Mucosa of rectum (tissue), 2 donors: ENCODE results near the gene GPD1L.
A peak's percentile ranks its signal among the peaks of the same experiment; 100 is the strongest.
"Not testable (repeated sequence)": the region's sequence is repeated elsewhere in the genome, so short reads cannot be mapped to it uniquely, and the experiment has no call there.

Experiments
- H3K27ac ChIP-seq, 2 donors: one replicate each; pipeline ENCODE4 v1.7.0; 2013; ENCODE audit warnings: inconsistent platforms in 2 of 2, low read depth in 2 of 2, low read length in 2 of 2
- H3K27me3 ChIP-seq, 2 donors: one replicate each; pipeline ENCODE4 v1.7.0; 2013; ENCODE audit warnings: low read length in 2 of 2; ENCODE audit not compliant: control insufficient read depth in 2 of 2, insufficient read depth in 2 of 2
- H3K36me3 ChIP-seq, 2 donors: one replicate each; pipeline ENCODE4 v1.7.0; 2013; ENCODE audit warnings: low read length in 2 of 2; ENCODE audit not compliant: control insufficient read depth in 2 of 2, insufficient read depth in 2 of 2
- H3K4me1 ChIP-seq, 2 donors: one replicate each; pipeline ENCODE4 v1.7.0; 2013; ENCODE audit warnings: low read length in 2 of 2, mild to moderate bottlenecking in 1 of 2; ENCODE audit not compliant: control insufficient read depth in 2 of 2, insufficient read depth in 2 of 2
- H3K4me3 ChIP-seq, 2 donors: one replicate each; pipeline ENCODE4 v1.7.0; 2013; ENCODE audit warnings: low read length in 2 of 2
- H3K9ac ChIP-seq, 2 donors: one replicate each; pipeline ENCODE4 v1.7.0; 2013; ENCODE audit warnings: low read length in 2 of 2, low read depth in 1 of 2, mild to moderate bottlenecking in 1 of 2
- H3K9me3 ChIP-seq, 2 donors: one replicate each; pipeline ENCODE4 v1.7.0; 2013; ENCODE audit warnings: low read length in 2 of 2; ENCODE audit not compliant: control insufficient read depth in 2 of 2
- donor health status: healthy.
- donor health status: Normal muscosa, but diverticular disease.

GPD1L gene

GRCh38 chr3:32106132-32106928 is at the start of gene GPD1L:
Gene GPD1L (plus strand): TSS chr3:32106620. CDS start chr3:32106712, 92 bp downstream.
- H3K36me3 ChIP-seq, result no peaks in the 10 kb centered on the region
- H3K27ac ChIP-seq, result peak within 1 kb of the TSS; percentile 80 to 91
- H3K9me3 ChIP-seq, result peaks cover 0 to 5% of the 10 kb centered on the region in 2 donors
- peak within 1 kb of the TSS; percentile 70 to 88 for H3K4me3 ChIP-seq
- H3K27me3 ChIP-seq, result no peaks in the 10 kb centered on the region
- peaks cover 11 to 25% of the 10 kb centered on the region in 2 donors for H3K4me1 ChIP-seq
- H3K9ac ChIP-seq, result peak within 1 kb of the TSS; percentile 76 to 78

- not testable (repeated sequence) for H3K4me1 ChIP-seq, H3K9me3 ChIP-seq, H3K4me3 ChIP-seq, H3K9ac ChIP-seq, H3K36me3 ChIP-seq, H3K27ac ChIP-seq, H3K27me3 ChIP-seq
These were observed 48.0 kb upstream of the GPD1L start for GRCh38 chr3:32058465-32058864.

DNA sequence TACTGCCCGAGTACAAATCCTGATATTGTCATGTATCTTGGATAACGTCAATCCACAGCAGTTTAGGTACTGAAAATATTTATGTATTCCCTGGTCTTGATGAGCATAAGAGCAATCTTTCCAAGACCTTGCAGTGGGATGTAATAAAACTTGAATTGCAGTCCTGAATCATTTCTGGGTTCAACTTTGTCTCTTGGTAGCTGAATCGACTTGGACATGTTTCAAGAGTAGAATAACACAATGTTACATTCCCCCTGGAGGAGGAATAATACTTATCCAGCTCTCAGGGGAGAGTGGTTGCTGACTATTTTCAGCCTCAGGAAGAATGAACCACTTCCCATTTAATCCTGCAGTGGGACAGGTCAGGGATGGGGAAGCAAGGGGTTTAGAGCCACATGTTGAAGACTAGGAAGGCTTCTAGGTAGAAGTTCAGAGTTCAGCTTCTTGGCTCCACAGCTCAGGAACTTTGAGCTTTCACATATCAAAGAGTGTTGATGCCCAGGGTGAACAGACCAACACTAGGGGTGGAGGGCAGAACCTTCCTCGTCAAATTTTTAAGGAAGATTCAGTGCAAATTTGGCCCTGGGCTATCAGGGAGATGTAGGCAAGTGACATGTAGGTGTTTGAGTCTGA is 43.4 kb upstream of the GPD1L start:
- Histone ChIP-seq H3K36me3 (no peaks in the 10 kb centered on the region), H3K27ac (no peak overlapping the region), H3K4me3 (no peak overlapping the region), H3K9me3 (no peaks in the 10 kb centered on the region), H3K9ac (no peak overlapping the region), H3K4me1 (no peaks in the 10 kb centered on the region), H3K27me3 (no peaks in the 10 kb centered on the region)

- Histone ChIP-seq H3K9me3 (no peaks in the 10 kb centered on the region), H3K27me3 (no peaks in the 10 kb centered on the region), H3K4me3 (no peak overlapping the region), H3K27ac (no peak overlapping the region), H3K36me3 (no peaks in the 10 kb centered on the region), H3K4me1 (no peaks in the 10 kb centered on the region), H3K9ac (no peak overlapping the region)
These were observed 39.7 kb upstream of the GPD1L start for GRCh38 chr3:32066686-32067085.

- not testable (repeated sequence) for H3K27ac ChIP-seq, H3K27me3 ChIP-seq, H3K9ac ChIP-seq, H3K4me3 ChIP-seq, H3K9me3 ChIP-seq, H3K36me3 ChIP-seq
- peaks cover 9 to 12% of the 10 kb centered on the region in 2 donors for H3K4me1 ChIP-seq
These were observed 32.2 kb upstream of the GPD1L start for GRCh38 chr3:32074194-32074593.

GRCh38 chr3:32076566-32076965 is 29.9 kb upstream of the GPD1L start:
- peak overlapping the region in 1 of 2 donors; percentile 67 for H3K4me3 ChIP-seq
- no peaks in the 10 kb centered on the region for H3K36me3 ChIP-seq
- H3K27me3 ChIP-seq, result no peaks in the 10 kb centered on the region
- peaks cover 9 to 12% of the 10 kb centered on the region in 2 donors for H3K4me1 ChIP-seq
- no peaks in the 10 kb centered on the region for H3K9me3 ChIP-seq
- peak overlapping the region; percentile 10 to 41 for H3K9ac ChIP-seq
- peak overlapping the region; percentile 91 to 92 for H3K27ac ChIP-seq

DNA sequence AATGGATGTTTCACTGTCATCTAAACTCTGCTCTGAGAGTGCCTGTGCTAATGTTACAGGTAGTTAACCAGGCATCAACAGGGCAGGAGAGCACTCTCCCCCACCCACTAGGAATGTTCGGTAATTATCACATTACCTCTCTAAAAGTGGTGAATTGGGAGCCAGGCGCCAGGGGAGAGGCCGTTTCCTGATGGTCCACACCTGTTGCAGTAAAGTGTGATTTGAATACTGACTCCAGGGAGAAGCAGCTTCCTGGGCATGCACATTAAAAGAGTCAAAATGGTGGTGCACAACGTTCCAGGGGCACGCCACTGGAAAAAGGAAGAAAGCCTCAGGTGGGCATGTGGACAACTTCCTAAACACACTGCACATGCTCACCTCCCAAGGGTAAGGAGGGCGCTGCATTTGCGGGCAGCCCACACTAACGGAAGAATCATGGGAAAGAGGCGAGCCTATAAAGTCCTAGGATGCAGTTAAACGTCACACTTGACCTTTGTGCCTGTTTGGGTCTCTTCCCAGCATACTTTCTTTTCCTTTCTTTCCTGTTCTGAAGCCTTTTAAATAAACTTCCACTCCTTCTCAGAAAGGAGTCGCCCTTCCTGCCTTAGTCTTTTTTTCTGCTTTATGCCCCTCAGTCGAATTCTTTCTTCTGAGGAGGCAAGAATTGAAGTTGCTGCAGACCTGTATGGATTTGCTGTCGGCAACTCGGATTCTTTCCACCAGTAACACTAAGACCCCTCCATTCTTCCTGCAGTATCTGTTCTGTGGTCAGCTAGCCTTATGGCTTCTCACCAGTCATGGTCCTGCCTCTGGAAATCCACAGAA is 28.9 kb upstream of the GPD1L start:
- peak overlapping the region; percentile 91 to 92 for H3K27ac ChIP-seq
- H3K9ac ChIP-seq, result peak overlapping the region; percentile 41 to 52
- no peaks in the 10 kb centered on the region for H3K27me3 ChIP-seq
- H3K4me3 ChIP-seq, result peak overlapping the region; percentile 57 to 67
- H3K4me1 ChIP-seq, result peaks cover 9 to 13% of the 10 kb centered on the region in 2 donors
- H3K9me3 ChIP-seq, result no peaks in the 10 kb centered on the region
- H3K36me3 ChIP-seq, result no peaks in the 10 kb centered on the region

DNA sequence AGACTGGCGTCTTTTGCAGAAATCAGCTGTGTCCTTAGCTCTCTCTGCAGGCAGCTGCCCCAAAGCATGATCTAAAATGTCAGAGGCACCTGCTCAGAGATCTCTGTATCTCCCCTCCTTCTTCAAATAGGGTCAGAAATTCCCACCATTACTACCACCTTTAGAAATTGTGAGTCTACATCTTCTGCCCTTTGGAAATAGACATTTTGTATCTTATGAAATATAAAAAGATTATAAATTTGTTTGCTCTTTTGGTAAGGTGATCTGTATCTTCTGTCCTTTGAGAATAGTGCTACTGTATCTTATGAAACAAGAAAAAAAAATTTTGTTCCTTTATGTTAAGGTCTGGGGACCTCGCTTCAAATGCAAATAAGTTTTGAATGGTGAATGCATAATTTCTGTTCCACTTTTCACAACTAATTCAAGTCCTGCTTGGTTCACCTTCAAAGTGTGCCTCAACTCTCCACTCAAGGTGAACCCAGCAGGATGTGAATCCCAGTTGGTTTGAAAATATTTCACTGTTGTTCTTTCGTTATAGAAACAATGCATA is 28.3 kb upstream of the GPD1L start:
- Histone ChIP-seq H3K9me3 (no peaks in the 10 kb centered on the region), H3K4me1 (peaks cover 9 to 16% of the 10 kb centered on the region in 2 donors), H3K9ac (peak overlapping the region in 1 of 2 donors; percentile 52), H3K4me3 (peak overlapping the region; percentile 57 to 67), H3K27me3 (no peaks in the 10 kb centered on the region), H3K36me3 (no peaks in the 10 kb centered on the region), H3K27ac (peak overlapping the region; percentile 91 to 92)

DNA sequence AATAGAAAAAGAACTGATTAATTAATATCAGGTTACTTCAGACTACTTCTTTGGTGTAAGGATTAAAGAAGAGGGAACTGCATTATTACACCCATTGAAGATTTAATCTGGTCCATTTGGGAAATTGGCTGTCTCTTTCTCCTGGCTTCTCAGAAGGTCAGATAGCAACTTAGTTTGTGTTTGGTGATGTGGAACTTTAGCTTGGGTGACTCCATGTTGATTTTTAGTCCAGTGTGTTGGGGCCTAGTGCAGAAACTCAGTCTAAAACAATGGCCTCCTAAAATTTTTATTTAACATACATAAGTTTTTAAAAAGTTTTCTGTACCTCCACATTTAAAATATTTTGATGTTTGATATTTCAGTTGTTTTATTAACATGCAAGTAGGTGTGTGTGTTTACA is 27.6 kb upstream of the GPD1L start:
- Histone ChIP-seq H3K27me3 (no peaks in the 10 kb centered on the region), H3K27ac (peak overlapping the region in 1 of 2 donors; percentile 92), H3K4me3 (no peak overlapping the region), H3K36me3 (no peaks in the 10 kb centered on the region), H3K9ac (no peak overlapping the region), H3K4me1 (peaks cover 9 to 19% of the 10 kb centered on the region in 2 donors), H3K9me3 (no peaks in the 10 kb centered on the region)
